ENCODE measurements around the gene CDC42EP1. TPM values are rescaled to one million over a fixed set of nuclear protein-coding genes. Genes with fewer than 3 reads are reported as not detected.

Gene CDC42EP1
- total RNA-seq, 2 experiments from 2014 or later, result not detected

- no peak overlapping the region for H3K4me3 Mint-ChIP-seq
- TF ChIP-seq CTCF (IDR thresholded peaks at IDR 0.05), result no peak
- no peaks in the 10 kb centered on the region for H3K36me3 Mint-ChIP-seq (ENCODE audit: low read depth)
- no peak overlapping the region for H3K27ac ChIP-seq (ENCODE audit: low read depth in 1 of 2, low read length in 2 of 2)
- CTCF ChIA-PET, result interaction anchor here (1.9 kb wide), 1 partner anchor 49 kb away, joined by 4 read pairs; no protein-coding TSS in a partner anchor
- peaks cover 53% of the 10 kb centered on the region for H3K4me1 ChIP-seq (ENCODE audit: insufficient read depth, low read length)
- intact Hi-C loops (cut with DNase I, micrococcal nuclease), result no loop called here
- H3K27me3 ChIP-seq (ENCODE audit: control insufficient read depth in 1 of 2, insufficient read depth in 2 of 2, low read length in 2 of 2), result peaks cover 4 to 5% of the 10 kb centered on the region in 2 experiments
- POLR2A ChIA-PET, result interaction anchor here (1.1 kb wide), 1 partner anchor 19 kb away, joined by 3 read pairs; no protein-coding TSS in a partner anchor
- no peak overlapping the region for H3K4me3 ChIP-seq (ENCODE audit: low read length)
- H3K27me3 Mint-ChIP-seq, result peaks cover 37% of the 10 kb centered on the region
- no peaks in the 10 kb centered on the region for H3K36me3 ChIP-seq (ENCODE audit: insufficient read depth, low read length)
- no peak overlapping the region for H3K27ac Mint-ChIP-seq
- H3K9me3 Mint-ChIP-seq, result no peaks in the 10 kb centered on the region
- peaks cover 22% of the 10 kb centered on the region for H3K4me1 Mint-ChIP-seq (ENCODE audit: low read depth)
- no peaks in the 10 kb centered on the region for H3K9me3 ChIP-seq (ENCODE audit: control insufficient read depth in 1 of 2, insufficient read depth in 1 of 2, low read length in 2 of 2)
- ATAC-seq (ENCODE audit: poor library complexity) (no peak), DNase-seq (no peak)
These were observed 17.3 kb upstream of the CDC42EP1 start for GRCh38 chr22:37542959-37543358.

GRCh38 chr22:37544955-37545702 is 15.2 kb upstream of the CDC42EP1 start:
- no peak overlapping the region for H3K4me3 Mint-ChIP-seq
- no peaks in the 10 kb centered on the region for H3K9me3 Mint-ChIP-seq
- intact Hi-C loops (cut with DNase I, micrococcal nuclease), result no loop called here
- TF ChIP-seq CTCF (IDR thresholded peaks at IDR 0.05), result peak; percentile 30
- Histone ChIP-seq H3K9me3 (ENCODE audit: control insufficient read depth in 1 of 2, insufficient read depth in 1 of 2, low read length in 2 of 2) (no peaks in the 10 kb centered on the region), H3K36me3 (ENCODE audit: insufficient read depth, low read length) (no peaks in the 10 kb centered on the region), H3K27me3 (ENCODE audit: control insufficient read depth in 1 of 2, insufficient read depth in 2 of 2, low read length in 2 of 2) (no peaks in the 10 kb centered on the region), H3K4me3 (ENCODE audit: low read length) (no peak overlapping the region), H3K27ac (ENCODE audit: low read depth in 1 of 2, low read length in 2 of 2) (no peak overlapping the region), H3K4me1 (ENCODE audit: insufficient read depth, low read length) (peaks cover 33% of the 10 kb centered on the region)
- peak in 13 of 14 experiments; percentile 17 to 68 (median 31) for DNase-seq
- H3K27ac Mint-ChIP-seq, result no peak overlapping the region
- no peaks in the 10 kb centered on the region for H3K36me3 Mint-ChIP-seq (ENCODE audit: low read depth)
- ATAC-seq (ENCODE audit: poor library complexity), result peak; percentile 46
- peaks cover 29% of the 10 kb centered on the region for H3K27me3 Mint-ChIP-seq
- ChIA-PET POLR2A (interaction anchor here (1.4 kb wide), 1 partner anchor 22 kb away, joined by 3 read pairs; no protein-coding TSS in a partner anchor), CTCF (interaction anchor here (1.0 to 3.9 kb wide), 2 partner anchors 22 to 48 kb away, joined by 3 to 26 read pairs; no protein-coding TSS in a partner anchor)
- H3K4me1 Mint-ChIP-seq (ENCODE audit: low read depth), result peaks cover 11% of the 10 kb centered on the region

- no peak overlapping the region for H3K4me3 Mint-ChIP-seq
- POLR2A ChIA-PET, result interaction anchor here (0.6 to 1.4 kb wide), 2 partner anchors 21 to 39 kb away, joined by 3 read pairs; no protein-coding TSS in a partner anchor
- peaks cover 22% of the 10 kb centered on the region for H3K27me3 Mint-ChIP-seq
These were observed 14.4 kb upstream of the CDC42EP1 start for GRCh38 chr22:37545703-37546436.

More at GRCh38 chr22:37545703-37546436, 14.4 kb upstream of the CDC42EP1 start:
- Histone ChIP-seq H3K4me3 (ENCODE audit: low read length) (no peak overlapping the region), H3K4me1 (ENCODE audit: insufficient read depth, low read length) (peaks cover 29% of the 10 kb centered on the region), H3K27me3 (ENCODE audit: control insufficient read depth in 1 of 2, insufficient read depth in 2 of 2, low read length in 2 of 2) (no peaks in the 10 kb centered on the region), H3K27ac (ENCODE audit: low read depth in 1 of 2, low read length in 2 of 2) (no peak overlapping the region), H3K36me3 (ENCODE audit: insufficient read depth, low read length) (no peaks in the 10 kb centered on the region), H3K9me3 (ENCODE audit: control insufficient read depth in 1 of 2, insufficient read depth in 1 of 2, low read length in 2 of 2) (no peaks in the 10 kb centered on the region)
- Mint-ChIP-seq H3K36me3 (ENCODE audit: low read depth) (no peaks in the 10 kb centered on the region), H3K9me3 (no peaks in the 10 kb centered on the region), H3K27ac (no peak overlapping the region), H3K4me1 (ENCODE audit: low read depth) (peaks cover 11% of the 10 kb centered on the region)
- ATAC-seq (ENCODE audit: poor library complexity), result no peak
- intact Hi-C loops (cut with DNase I, micrococcal nuclease), result no loop called here
- CTCF ChIA-PET, result interaction anchor here (1.0 to 3.9 kb wide), 2 partner anchors 21 to 47 kb away, joined by 3 to 26 read pairs; no protein-coding TSS in a partner anchor
- no peak for TF ChIP-seq CTCF (IDR thresholded peaks at IDR 0.05)
- no peak for DNase-seq
